ENCODE results near the gene UBA5.

Gene UBA5

DNA sequence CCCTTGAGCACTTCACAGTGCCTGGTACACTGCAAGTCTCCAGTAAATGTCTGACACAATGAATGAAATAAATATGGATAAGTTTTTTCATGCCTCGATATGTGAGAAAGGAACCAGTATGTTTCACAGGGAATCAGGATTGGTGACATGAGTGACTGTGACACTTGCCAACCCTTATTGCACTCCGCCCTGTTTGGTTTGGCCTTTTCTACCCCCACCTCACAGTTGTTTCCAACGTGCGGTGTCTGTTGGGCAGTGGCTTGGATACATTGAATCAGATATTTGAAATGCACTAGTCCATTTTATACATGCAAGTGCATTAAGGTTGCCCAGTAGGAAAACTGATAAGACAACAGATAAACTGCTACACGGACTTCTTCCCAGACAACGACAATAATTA lies 60.1 kb downstream of the UBA5 start:
- H3K27ac ChIP-seq (ENCODE audit: low read length): no peak overlapping the region
- no peaks in the 10 kb centered on the region for H3K9me2 ChIP-seq (replicated peaks; ENCODE audit: insufficient read depth, low read length)
- H3K4me1 ChIP-seq (ENCODE audit: low read length): peaks cover 3% of the 10 kb centered on the region; the same call in 1 of the 2 replicates
- no peak overlapping the region for H3K4me3 ChIP-seq (ENCODE audit: low read length)
- no peaks in the 10 kb centered on the region for H3K27me3 ChIP-seq (replicated peaks; ENCODE audit: insufficient read depth, low read length)
- no peaks in the 10 kb centered on the region for H4K20me1 ChIP-seq (ENCODE audit: insufficient read depth, low read length)
- no peaks in the 10 kb centered on the region for H3K9me3 ChIP-seq (replicated peaks; ENCODE audit: insufficient read depth, low read length)
- no peak overlapping the region for H2AFZ ChIP-seq (ENCODE audit: low read length)
- H3K36me3 ChIP-seq (replicated peaks; ENCODE audit: insufficient read depth, low read length): no peaks in the 10 kb centered on the region
- no peak overlapping the region for H3K9ac ChIP-seq (ENCODE audit: low read length)
- no peak for DNase-seq
- peaks cover 14% of the 10 kb centered on the region for H3K79me2 ChIP-seq (ENCODE audit: low read length)
- TF ChIP-seq EZH2 (optimal IDR thresholded peaks at IDR 0.05; ENCODE audit: low read depth, low read length) (no peak), EZH2phosphoT487 (IDR thresholded peaks at IDR 0.05; ENCODE audit: low read length) (no peak), CTCF (IDR thresholded peaks at IDR 0.05; ENCODE audit: low read length) (no peak)
- no peak overlapping the region for H3K4me2 ChIP-seq (ENCODE audit: low read depth, low read length)
- H3F3A ChIP-seq (ENCODE audit: insufficient read depth, low read length): no peaks in the 10 kb centered on the region

DNA sequence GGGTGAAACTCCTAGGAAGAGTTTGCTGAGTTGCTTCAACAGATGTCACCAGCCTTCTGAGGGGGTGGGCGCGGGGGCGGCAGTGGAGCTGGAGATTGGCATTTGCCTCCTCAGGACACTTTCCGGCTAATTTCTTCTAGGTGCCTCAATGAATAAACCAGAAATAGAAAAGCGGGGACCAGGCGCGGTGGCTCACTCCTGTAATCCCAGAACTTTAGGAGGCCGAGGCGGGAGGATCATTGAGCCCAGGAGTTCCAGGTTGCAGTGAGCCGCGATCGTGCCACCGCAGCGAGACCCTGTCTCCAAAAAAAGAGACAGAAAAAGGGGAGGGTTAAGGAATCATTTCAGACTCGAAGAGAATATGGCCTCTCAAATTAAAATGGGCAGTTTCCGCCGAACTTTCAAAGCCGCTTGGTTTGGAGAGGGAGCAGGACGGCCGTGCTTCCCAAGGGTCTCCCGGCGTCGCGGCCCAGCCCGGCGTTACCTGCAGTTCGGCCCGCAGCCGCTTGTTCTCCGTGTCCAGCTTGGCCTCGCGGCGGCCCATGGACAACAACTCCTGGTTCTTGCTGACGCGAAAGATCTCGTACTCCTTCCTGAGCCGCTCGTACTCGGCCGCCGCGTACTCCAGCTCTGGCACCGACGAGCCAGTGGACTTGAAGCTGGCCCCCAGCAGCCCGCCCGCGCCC lies 61.5 kb downstream of the UBA5 start:
- DNase-seq: peak; percentile 49
- peak overlapping the region; percentile 58 for H3K9ac ChIP-seq (ENCODE audit: low read length)
- H3K4me2 ChIP-seq (ENCODE audit: low read depth, low read length): peak overlapping the region; percentile 88
- peak overlapping the region; percentile 66 for H2AFZ ChIP-seq (ENCODE audit: low read length)
- H3K4me1 ChIP-seq (ENCODE audit: low read length): peaks cover 3% of the 10 kb centered on the region; the same call in 1 of the 2 replicates
- H3K9me3 ChIP-seq (replicated peaks; ENCODE audit: insufficient read depth, low read length): no peaks in the 10 kb centered on the region
- peaks cover 14% of the 10 kb centered on the region for H3K79me2 ChIP-seq (ENCODE audit: low read length)
- no peaks in the 10 kb centered on the region for H3K9me2 ChIP-seq (replicated peaks; ENCODE audit: insufficient read depth, low read length)
- H4K20me1 ChIP-seq (ENCODE audit: insufficient read depth, low read length): no peaks in the 10 kb centered on the region
- H3K27ac ChIP-seq (ENCODE audit: low read length): no peak overlapping the region
- no peaks in the 10 kb centered on the region for H3F3A ChIP-seq (ENCODE audit: insufficient read depth, low read length)
- peak overlapping the region; percentile 77 for H3K4me3 ChIP-seq (ENCODE audit: low read length)
- no peaks in the 10 kb centered on the region for H3K27me3 ChIP-seq (replicated peaks; ENCODE audit: insufficient read depth, low read length)
- TF ChIP-seq EZH2phosphoT487 (IDR thresholded peaks at IDR 0.05; ENCODE audit: low read length): no peak
- no peak for TF ChIP-seq CTCF (IDR thresholded peaks at IDR 0.05; ENCODE audit: low read length)
- no peak for TF ChIP-seq EZH2 (optimal IDR thresholded peaks at IDR 0.05; ENCODE audit: low read depth, low read length)
- H3K36me3 ChIP-seq (replicated peaks; ENCODE audit: insufficient read depth, low read length): no peaks in the 10 kb centered on the region

DNA sequence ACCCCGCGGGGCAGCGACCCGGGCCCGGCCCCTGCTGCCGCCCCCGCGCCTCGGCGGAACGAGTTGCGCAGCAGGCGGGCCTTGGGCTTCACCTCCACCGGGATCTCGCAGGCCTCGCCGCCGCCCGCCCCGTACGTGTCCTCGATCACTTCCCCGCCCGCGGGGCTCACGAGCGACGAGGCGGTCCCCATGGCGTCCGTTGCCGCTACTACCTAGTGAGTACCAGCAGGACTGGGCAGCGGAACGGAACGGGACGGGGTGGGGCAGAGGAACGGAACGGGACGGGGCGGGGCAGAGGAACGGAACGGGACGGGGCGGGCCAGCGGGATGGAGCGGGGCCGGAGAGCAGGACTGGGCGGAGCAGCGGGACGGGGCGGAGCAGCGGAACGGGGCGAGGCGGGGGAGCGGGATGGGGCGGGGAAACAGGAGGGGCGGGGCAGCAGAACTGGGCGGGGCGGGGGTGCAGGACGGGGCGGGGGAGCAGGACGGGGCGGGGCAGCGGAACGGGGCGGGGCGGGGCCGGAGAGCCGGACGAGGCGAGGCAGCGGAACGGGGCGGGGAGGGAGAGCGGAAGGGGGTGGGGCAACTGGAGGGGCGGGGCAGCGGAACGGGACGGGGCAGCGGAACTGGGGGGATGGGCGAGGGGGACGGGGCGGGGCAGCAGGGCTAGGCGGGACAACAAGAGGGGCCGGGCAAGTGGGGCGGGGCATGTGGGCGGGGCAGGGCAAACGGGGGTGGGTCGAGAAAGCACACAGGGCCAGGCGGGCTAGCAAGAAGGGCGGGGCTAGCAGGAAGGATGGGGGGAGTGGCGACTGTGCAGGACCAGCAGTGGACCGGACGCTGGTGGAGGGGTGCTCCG lies 62.3 kb downstream of the UBA5 start, which contains the start of gene NPHP3:
Gene NPHP3 (minus strand): TSS at position 245 of the 859 bp plus-strand sequence. CDS start 54 bp downstream, at position 191.
- peak within 1 kb of the TSS; percentile 100 for H2AFZ ChIP-seq (ENCODE audit: low read length)

More for the DNA sequence above, 62.3 kb downstream of the UBA5 start, which contains the start of gene NPHP3:
- H3K27ac ChIP-seq (ENCODE audit: low read length): no peak within 1 kb of the TSS
- peak within 1 kb of the TSS; percentile 91 for H3K4me3 ChIP-seq (ENCODE audit: low read length)
- TF ChIP-seq CTCF (IDR thresholded peaks at IDR 0.05; ENCODE audit: low read length) (no peak), EZH2 (optimal IDR thresholded peaks at IDR 0.05; ENCODE audit: low read depth, low read length) (no peak), EZH2phosphoT487 (IDR thresholded peaks at IDR 0.05; ENCODE audit: low read length) (no peak)
- peak within 1 kb of the TSS; percentile 88 for H3K4me2 ChIP-seq (ENCODE audit: low read depth, low read length)
- no peaks in the 10 kb centered on the region for H3K27me3 ChIP-seq (replicated peaks; ENCODE audit: insufficient read depth, low read length)
- no peaks in the 10 kb centered on the region for H3K9me2 ChIP-seq (replicated peaks; ENCODE audit: insufficient read depth, low read length)
- no peaks in the 10 kb centered on the region for H3K9me3 ChIP-seq (replicated peaks; ENCODE audit: insufficient read depth, low read length)
- H3F3A ChIP-seq (ENCODE audit: insufficient read depth, low read length): no peaks in the 10 kb centered on the region
- peak; percentile 89 for DNase-seq
- peaks cover 3% of the 10 kb centered on the region; the same call in 1 of the 2 replicates for H3K4me1 ChIP-seq (ENCODE audit: low read length)
- peaks cover 14% of the 10 kb centered on the region for H3K79me2 ChIP-seq (ENCODE audit: low read length)
- H4K20me1 ChIP-seq (ENCODE audit: insufficient read depth, low read length): no peaks in the 10 kb centered on the region
- H3K36me3 ChIP-seq (replicated peaks; ENCODE audit: insufficient read depth, low read length): no peaks in the 10 kb centered on the region
- H3K9ac ChIP-seq (ENCODE audit: low read length): peak within 1 kb of the TSS; percentile 58
